Bladder microvascular endothelial cell (primary cell): ENCODE data around the gene AGT. TPM values are rescaled to one million over a fixed set of nuclear protein-coding genes. Genes with fewer than 3 reads are reported as not detected.

ENCODE experiments used
- total RNA-seq: library from RNA; depleted of rRNA; stranded (reverse); fragments of >200 nt; gene quantifications from 2 replicates; pipeline ENCODE4 v1.2.3, GENCODE V29; 2014

Gene AGT
- not detected in 2 replicates for total RNA-seq

DNA sequence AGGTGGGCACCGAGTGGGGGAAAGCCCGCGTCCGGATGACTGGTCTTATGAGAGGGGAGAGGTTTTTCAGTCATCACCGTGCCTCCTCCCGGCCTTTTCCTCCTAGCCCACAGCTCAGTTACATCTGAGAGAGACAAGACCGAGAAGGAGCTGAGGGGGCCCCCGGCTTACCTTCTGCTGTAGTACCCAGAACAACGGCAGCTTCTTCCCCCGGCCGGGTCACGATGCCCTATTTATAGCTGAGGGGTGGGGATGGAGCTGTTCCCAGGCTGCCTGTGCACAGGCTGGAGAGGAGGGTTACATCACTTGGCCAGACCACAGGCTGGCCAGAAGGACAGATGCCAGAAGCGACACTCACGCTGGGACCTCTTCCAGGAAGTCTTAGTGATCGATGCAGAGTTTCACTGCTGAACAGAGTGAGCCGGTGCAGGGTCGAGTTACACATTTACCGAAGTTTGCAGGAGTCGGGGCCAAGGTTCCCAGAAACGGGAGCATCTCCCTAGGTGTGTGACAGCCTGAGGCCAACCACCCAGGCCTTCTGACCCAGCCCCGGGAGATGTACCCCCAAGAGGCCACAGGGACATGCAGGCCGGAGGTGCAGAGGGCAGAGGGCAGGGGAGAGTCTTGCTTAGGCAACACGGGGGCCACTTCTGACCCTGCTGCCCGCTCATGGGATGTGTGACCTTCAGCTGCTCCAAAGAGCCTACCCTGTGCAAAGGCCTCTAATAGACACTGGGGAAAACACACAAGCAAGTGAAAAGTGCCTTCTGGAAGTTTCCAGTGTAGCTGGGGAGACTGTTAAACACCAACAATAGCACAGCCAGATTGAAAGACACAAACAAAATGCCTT is at the start of gene AGT:
TSS of gene AGT (minus strand) at position 208 of the 850 bp plus-strand sequence. CDS start 3,299 bp downstream, outside the sequence.

GRCh38 chr1:230747127-230747730 is 33.3 kb upstream of the AGT start, which contains the start of gene CAPN9:
Gene CAPN9 (plus strand): TSS chr1:230747388. CDS start chr1:230747497, 109 bp downstream.

Other genes with a start within 250 kb of the AGT start
- gene COG2, start 71.6 kb downstream of the AGT start, total RNA-seq: 13.3 and 22.4 TPM in 2 replicates
- not detected in 2 replicates for gene CAPN9, start 33.3 kb upstream of the AGT start, total RNA-seq
- 8.9 and 26.9 TPM in 2 replicates for gene C1orf198, start 154.4 kb upstream of the AGT start, total RNA-seq